Stomach (tissue), 9 donors: ENCODE data around the gene NOP9. TPM values are rescaled to one million over a fixed set of nuclear protein-coding genes. Genes with fewer than 3 reads are reported as not detected.

ENCODE experiments used
- DNase-seq, 2 donors: peaks; one replicate each; pipeline versions ENCODE4 v3.0.0 to v3.0.0-alpha.2; 2013 to 2019
- H3K27ac ChIP-seq, 5 donors: fragments of 200-600 bp in 4 of 5; sonication (generic) in 4 of 5; one replicate each; pipeline ENCODE4 v1.5.1; 2013 to 2019; ENCODE audit warnings: mild to moderate bottlenecking in 1 of 5, moderate library complexity in 1 of 5
- H3K27me3 ChIP-seq, 3 donors: fragments of 200-600 bp; sonication (generic); one replicate each; pipeline ENCODE4 v1.5.1; 2017 to 2019; ENCODE audit warnings: mixed run types in 1 of 3
- H3K36me3 ChIP-seq, 4 donors: fragments of 200-600 bp; sonication (generic); 1 replicate in 3 of 4; 2 replicates in 1 of 4; pipeline ENCODE4 v1.5.1; 2016 to 2019
- H3K4me1 ChIP-seq, 4 donors: fragments of 200-600 bp; sonication (generic); one replicate each; pipeline ENCODE4 v1.5.1; 2016 to 2019
- H3K4me3 ChIP-seq, 4 donors: fragments of 200-600 bp; sonication (generic) in 3 of 4; one replicate each; pipeline ENCODE4 v1.5.1; 2016 to 2019; ENCODE audit warnings: mild to moderate bottlenecking in 1 of 4
- H3K9me3 ChIP-seq, 4 donors: fragments of 200-600 bp; sonication (generic); one replicate each; pipeline ENCODE4 v1.5.1; 2016 to 2019
- CTCF ChIP-seq, 7 experiments: fragments of 450-650 bp in 4 of 7; fragments of 200-600 bp in 3 of 7; sonication (generic) in 3 of 7; IDR thresholded peaks; one replicate each; pipeline ENCODE4 v1.5.1; 2016 to 2019; ENCODE audit warnings: antibody characterized with exemption in 7 of 7, control low read depth in 2 of 7, mild to moderate bottlenecking in 1 of 7
- EP300 ChIP-seq: sonication (generic); formaldehyde crosslinking; IDR thresholded peaks from one replicate; pipeline ENCODE4 v1.6.1; 2017; ENCODE audit warnings: antibody characterized with exemption
- POLR2A ChIP-seq, 4 donors: fragments of 450-650 bp; IDR thresholded peaks; one replicate each; pipeline ENCODE4 v1.6.1; 2016; ENCODE audit warnings: antibody characterized with exemption in 4 of 4, control low read depth in 2 of 4, mild to moderate bottlenecking in 1 of 4, moderate library complexity in 1 of 4
- POLR2AphosphoS5 ChIP-seq, 3 donors: sonication (generic); formaldehyde crosslinking; IDR thresholded peaks; one replicate each; pipeline ENCODE4 v1.6.1; 2016; ENCODE audit warnings: antibody characterized with exemption in 3 of 3
- WGBS, 5 donors: extraction: QIAGEN DNeasy Blood & Tissue Kit in 3 of 5; methylation state at CpG; one replicate each; pipeline versions ENCODE4 v1.1.5 to v1.1.7; 2013 to 2018; 5-methylcytosine and 5-hydroxymethylcytosine counted together
- intact Hi-C: fragments of 100-400 bp; cut with DNase I; formaldehyde crosslinking; loops from one replicate; pipeline ENCODE4 v1.15.1; 2023; ENCODE audit warnings: low total_unique reads
- polyA plus RNA-seq, 3 donors: library from polyadenylated mRNA; stranded (reverse); fragments of 200-250 nt; gene quantifications; one replicate each; pipeline ENCODE4 v1.2.3, GENCODE V29; 2013
- total RNA-seq, 5 donors: library from RNA; depleted of rRNA; stranded (reverse); fragments of >200 nt; gene quantifications; one replicate each; pipeline versions ENCODE4 v1.1.0 to v1.2.3, GENCODE V29; 2014 to 2016
- donor health status: healthy with polysubstance abuse.
- donor health status: Bipolar disorder and iron deficiency.
- donor health status: healthy.

Gene NOP9
- total and polyA plus RNA-seq, 8 donors, result 5.4 to 25.7 (median 11.5) TPM

- intact Hi-C loops, result no loop called here
- DNase-seq, result no peak
- Histone ChIP-seq H3K4me1 (peaks cover 0 to 14% (median 4%) of the 10 kb centered on the region in 4 donors), H3K4me3 (no peak overlapping the region), H3K36me3 (peaks cover 0 to 5% (median 0%) of the 10 kb centered on the region in 4 donors), H3K9me3 (no peaks in the 10 kb centered on the region), H3K27ac (no peak overlapping the region), H3K27me3 (peaks cover 0 to 23% (median 4%) of the 10 kb centered on the region in 3 donors)
- TF ChIP-seq POLR2A (IDR thresholded peaks at IDR 0.05) (no peak), CTCF (IDR thresholded peaks at IDR 0.05) (no peak), EP300 (no peak), POLR2AphosphoS5 (IDR thresholded peaks at IDR 0.05) (no peak)
- WGBS, 5 donors, result 65 to 79% (median 74%) methylated on average over 10 of the region's 10 CpGs
These were observed 23.0 kb downstream of the NOP9 start for GRCh38 chr14:24322672-24323071.

- Histone ChIP-seq H3K27me3 (peaks cover 0 to 16% (median 4%) of the 10 kb centered on the region in 3 donors), H3K4me3 (no peak overlapping the region), H3K27ac (no peak overlapping the region), H3K9me3 (no peaks in the 10 kb centered on the region), H3K36me3 (peaks cover 0 to 5% (median 0%) of the 10 kb centered on the region in 4 donors), H3K4me1 (peaks cover 0 to 17% (median 4%) of the 10 kb centered on the region in 4 donors)
- no peak for TF ChIP-seq CTCF (IDR thresholded peaks at IDR 0.05)
- TF ChIP-seq POLR2A (IDR thresholded peaks at IDR 0.05), result no peak
- no peak for TF ChIP-seq EP300
- TF ChIP-seq POLR2AphosphoS5 (IDR thresholded peaks at IDR 0.05), result no peak
- no peak for DNase-seq
- intact Hi-C loops, result no loop called here
- 51 to 66% (median 57%) methylated on average over 3 of the region's 3 CpGs for WGBS, 5 donors
These were observed 23.7 kb downstream of the NOP9 start for GRCh38 chr14:24323341-24323740.

- WGBS, 5 donors, result 75 to 83% (median 77%) methylated on average over 5 to 6 of the region's 6 CpGs
- Histone ChIP-seq H3K4me3 (no peak overlapping the region), H3K27me3 (peaks cover 0 to 9% (median 0%) of the 10 kb centered on the region in 3 donors), H3K4me1 (peaks cover 0 to 24% (median 4%) of the 10 kb centered on the region in 4 donors), H3K9me3 (no peaks in the 10 kb centered on the region), H3K36me3 (peaks cover 0 to 5% (median 0%) of the 10 kb centered on the region in 4 donors), H3K27ac (no peak overlapping the region)
- intact Hi-C loops, result no loop called here
- DNase-seq, result no peak
- TF ChIP-seq POLR2AphosphoS5 (IDR thresholded peaks at IDR 0.05) (no peak), POLR2A (IDR thresholded peaks at IDR 0.05) (no peak), EP300 (no peak), CTCF (IDR thresholded peaks at IDR 0.05) (no peak)
These were observed 24.4 kb downstream of the NOP9 start for GRCh38 chr14:24324024-24324423.

GRCh38 chr14:24325041-24325530 lies 25.4 kb downstream of the NOP9 start:
- DNase-seq, result no peak
- no peak for TF ChIP-seq POLR2A (IDR thresholded peaks at IDR 0.05)
- TF ChIP-seq CTCF (IDR thresholded peaks at IDR 0.05), result no peak
- TF ChIP-seq POLR2AphosphoS5 (IDR thresholded peaks at IDR 0.05), result no peak
- no peak for TF ChIP-seq EP300
- no peak overlapping the region for H3K4me3 ChIP-seq
- intact Hi-C loops, result no loop called here
- no peak overlapping the region for H3K27ac ChIP-seq
- H3K36me3 ChIP-seq, result peaks cover 0 to 5% (median 0%) of the 10 kb centered on the region in 4 donors
- no peaks in the 10 kb centered on the region for H3K27me3 ChIP-seq
- peaks cover 0 to 31% (median 4%) of the 10 kb centered on the region in 4 donors for H3K4me1 ChIP-seq
- no peaks in the 10 kb centered on the region for H3K9me3 ChIP-seq
- 78 to 83% (median 80%) methylated on average over 5 of the region's 5 CpGs for WGBS, 5 donors
